ENCODE results near the gene SLC12A8.
A peak's percentile ranks its signal among the peaks of the same experiment; 100 is the strongest.

Gene SLC12A8

DNA sequence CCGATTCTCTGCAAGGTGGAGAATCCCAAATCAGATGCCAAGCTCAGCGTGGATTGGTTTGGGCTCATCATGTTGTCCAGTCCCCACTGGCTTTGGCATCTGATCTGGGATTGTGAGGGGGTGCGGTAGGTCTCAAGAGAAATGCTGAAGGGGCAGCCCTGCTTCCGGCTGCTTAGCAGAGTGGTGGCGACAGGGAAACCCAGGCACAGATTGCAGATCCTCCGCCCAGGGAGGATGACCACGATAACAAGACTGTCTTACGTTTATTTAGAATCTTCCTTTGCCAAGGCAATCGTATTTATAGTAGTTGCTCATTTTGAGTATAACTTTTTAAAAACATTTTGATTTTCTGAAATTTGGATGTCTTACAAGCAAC, 61.1 kb downstream of the SLC12A8 start:
- DNase-seq, result no peak

DNA sequence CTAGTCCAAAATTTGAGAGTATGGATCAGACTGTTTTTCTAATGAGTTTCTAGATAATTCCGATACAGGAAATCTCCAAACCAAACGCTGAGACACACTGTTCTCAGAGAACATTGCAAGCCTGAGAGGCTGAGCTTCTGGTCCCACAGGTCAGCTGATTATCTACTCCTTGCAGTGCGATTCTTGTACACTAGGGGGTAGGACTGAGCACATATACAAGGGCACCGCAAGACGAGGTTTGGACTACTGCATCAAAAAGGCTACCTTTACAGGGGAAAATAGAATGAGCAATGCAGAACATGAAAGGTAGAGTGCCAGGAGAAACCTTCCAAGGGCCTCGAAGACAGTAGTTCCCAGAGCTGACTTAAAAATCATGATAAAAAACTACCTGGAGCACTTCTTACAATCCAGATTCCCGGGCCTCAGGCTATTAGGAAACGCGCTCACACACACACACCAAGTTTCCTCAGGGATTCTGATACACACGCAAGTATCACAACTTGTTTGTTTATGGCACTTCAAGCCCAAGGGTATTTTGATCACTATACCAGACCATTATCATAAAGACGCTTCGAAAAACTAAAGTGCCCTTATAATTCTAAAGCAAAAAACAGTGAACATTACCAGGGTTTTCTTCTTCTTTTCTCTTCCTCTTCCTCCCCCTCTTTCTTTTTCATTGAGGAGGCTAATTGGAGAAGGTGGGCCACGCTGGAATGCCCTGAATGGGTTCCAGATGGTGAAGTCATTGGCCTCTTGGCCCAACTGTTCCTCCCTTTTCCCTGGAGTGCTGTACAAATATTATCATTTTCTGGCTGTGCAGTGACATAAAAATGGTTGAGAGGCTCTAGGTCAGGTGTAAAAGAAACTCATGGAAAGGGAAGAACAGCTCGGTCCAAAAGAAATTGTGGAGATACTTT, 61.8 kb downstream of the SLC12A8 start:
- DNase-seq, result no peak

- no peak for DNase-seq
Observed at GRCh38 chr3:125149462-125149861, 63.1 kb downstream of the SLC12A8 start.

DNA sequence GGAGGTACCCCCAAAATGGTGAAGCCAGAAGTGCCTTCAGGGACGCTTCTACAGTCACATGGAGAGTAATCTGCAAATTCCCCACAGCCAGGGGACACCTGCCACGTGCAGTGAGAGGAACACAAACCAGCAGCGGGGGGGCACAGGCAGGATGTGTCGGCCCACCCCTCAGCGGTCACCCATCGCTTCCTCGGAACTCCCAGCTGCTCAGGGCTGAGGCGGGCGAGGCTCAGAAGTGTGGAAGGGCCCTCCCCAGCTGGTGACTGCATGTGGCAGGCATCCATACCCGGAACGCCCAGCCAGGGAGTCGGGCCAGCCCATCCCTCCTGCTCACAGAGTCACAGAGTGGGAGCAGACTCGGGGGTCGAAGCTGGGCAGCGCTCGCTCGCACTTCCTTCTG, 63.7 kb downstream of the SLC12A8 start:
- no peak for DNase-seq

DNA sequence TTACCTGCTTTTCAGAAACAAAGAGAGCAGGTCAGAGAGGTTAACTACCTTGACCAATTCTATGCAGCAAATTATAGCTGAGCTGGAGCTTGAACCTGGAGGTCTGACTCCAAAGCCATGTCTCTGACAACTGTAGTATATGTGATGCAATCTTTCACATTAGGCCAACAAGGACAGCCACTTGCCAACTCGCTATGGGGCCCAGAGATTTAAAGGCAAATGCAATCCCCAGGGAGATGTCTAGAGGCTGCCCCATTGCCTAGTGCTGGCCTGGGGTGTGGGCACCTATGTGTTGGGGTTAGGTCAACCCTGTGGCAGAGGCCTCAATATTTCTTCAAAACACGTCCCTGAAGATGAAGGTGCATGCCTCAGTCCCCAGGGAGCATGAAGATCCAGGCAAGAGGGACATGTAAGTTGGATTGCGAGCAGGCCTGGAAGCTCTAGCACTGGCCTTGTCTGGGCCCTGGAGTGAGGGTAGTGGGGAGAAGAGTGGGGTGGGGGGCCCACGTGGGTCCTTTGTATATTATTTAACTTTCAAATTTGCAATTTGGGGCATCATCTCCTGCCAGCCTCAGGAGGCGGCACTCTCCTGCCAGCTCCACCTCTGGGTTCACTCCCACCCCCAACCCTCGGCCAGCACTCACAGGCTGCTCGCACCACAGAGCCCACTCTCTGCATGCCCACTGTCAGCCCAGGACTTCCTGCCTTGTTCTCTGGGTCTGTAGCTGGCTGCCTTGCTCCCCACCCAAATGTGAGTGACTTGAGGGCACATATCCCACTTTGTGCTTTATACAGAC, 64.3 kb downstream of the SLC12A8 start:
- DNase-seq, result no peak

- DNase-seq, result no peak
Observed at GRCh38 chr3:125147491-125147820, 65.1 kb downstream of the SLC12A8 start.

- no peak for DNase-seq
Observed at GRCh38 chr3:125146626-125147490, 65.7 kb downstream of the SLC12A8 start.

GRCh38 chr3:125145751-125146475, 66.6 kb downstream of the SLC12A8 start:
- DNase-seq, result no peak

GRCh38 chr3:125144653-125145314, 67.8 kb downstream of the SLC12A8 start:
- DNase-seq, result no peak

- DNase-seq, result no peak
Observed at GRCh38 chr3:125143982-125144652, 68.4 kb downstream of the SLC12A8 start.

DNA sequence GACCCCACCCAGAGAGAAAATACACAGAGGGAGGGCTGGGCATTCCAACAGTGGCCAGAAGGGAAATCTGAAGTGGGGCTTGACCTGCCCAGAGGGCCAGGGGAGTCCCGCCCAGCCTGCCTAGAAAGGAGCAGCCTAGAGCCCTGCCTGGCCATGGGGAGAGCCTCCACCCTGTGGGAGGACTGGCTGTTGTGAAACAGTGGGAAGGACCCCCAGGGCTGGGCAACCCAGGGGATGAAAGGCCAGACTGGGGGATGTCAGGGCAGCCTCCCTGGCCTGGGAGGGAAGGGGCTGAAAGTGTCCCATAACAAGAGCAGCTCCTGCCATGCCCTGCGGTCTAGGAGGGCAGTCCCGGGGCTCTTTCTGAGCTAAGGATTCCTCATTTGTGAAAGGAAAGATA, 69.0 kb downstream of the SLC12A8 start:
- DNase-seq, result no peak

DNA sequence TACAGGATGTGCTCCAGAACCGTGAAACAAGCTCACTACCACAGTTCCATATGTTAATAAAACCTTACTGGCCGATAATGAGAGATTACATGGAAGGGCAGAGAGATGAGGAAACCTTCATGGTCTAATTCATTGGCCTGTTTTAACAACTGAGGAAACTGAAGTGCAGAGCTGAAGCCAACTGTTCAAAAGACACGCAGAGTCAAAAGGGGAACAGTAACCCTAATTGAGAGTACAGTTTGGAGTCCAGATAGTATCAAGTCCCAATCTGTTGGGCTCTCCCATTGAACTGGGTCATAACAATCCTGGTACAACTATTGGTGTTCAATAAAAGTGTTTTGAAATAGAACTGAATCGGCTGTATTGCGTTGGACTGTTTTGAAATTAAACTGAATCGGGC, 69.6 kb downstream of the SLC12A8 start:
- DNase-seq, result no peak

- no peak for DNase-seq
Observed at GRCh38 chr3:125142420-125142778, 70.1 kb downstream of the SLC12A8 start.

DNA sequence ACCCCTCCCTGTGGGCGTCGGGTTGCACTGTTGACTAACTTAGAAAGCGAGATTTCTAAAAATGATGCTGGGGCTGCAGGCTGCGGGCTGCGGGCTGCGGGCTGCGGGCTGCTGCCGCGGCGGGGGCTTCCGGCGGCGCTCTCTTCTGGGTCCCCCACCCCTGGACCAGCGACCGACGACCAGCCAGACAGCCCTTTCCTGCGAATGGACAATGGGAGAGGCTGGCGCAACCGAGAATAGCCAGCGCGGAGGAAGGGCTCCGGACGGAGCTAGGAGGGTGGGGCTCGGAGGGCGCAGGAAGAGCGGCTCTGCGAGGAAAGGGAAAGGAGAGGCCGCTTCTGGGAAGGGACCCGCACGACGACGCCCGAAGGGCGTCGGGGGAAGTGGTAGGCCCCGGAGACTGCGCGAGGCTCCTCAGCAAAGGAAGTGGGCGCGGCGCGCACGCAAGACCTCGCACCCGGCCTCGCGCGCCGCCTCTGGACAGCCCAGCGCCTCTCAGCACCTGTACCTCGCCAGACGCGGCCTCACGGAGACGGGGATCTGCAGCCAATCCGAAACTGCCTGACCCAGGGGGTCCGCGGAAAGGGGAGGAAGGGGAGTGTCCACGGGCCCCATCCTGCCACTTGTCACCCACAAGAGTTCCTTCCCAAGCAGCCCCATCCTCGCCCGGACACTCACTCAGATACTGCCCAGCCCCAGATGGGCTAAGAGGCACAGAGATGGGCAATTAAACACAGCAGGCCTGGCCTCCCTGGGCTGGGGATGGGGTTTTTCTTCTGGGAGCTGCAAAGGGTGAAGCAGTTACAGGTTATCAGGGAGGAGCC, 70.7 kb downstream of the SLC12A8 start:
- DNase-seq, result peak in 1 of 2 donors; percentile 55

GRCh38 chr3:125140818-125141595, 71.5 kb downstream of the SLC12A8 start:
- no peak for DNase-seq

DNA sequence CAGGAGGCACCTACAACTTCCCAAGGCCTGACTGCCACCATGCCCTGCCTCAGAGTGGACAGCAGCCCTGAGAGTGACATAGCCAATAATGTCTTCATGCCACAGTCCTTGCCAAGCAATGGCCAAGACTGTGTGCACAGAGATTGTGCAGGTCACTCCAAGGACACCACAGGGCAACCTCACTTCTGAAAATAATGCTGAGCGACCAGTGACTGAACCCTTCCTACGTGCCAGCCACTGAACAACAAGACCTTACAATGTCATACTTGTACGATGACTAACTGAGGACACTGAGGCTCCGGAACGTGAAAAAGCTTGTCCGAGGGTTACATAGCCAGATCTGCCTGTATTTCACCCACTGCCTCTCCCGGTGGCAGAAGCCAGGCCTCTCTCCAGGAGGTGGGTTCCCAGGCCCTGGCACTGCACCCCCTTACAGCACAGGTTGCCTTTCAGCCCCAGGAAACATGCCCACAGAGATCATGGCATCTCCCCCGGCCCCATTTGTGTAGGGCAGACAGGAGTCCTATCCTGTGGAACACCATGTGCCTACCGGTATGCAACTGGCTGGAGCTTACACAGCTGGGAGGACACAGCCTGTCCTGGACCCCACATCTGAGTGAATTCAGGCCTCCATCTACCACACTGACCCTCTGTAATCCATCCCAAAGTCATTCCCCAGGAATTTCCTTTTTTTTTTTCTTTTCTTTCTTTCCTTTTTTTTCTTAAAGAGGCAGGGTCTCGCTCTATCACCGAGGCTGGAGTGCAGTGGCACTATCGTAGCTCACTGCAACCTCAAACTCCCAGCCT, 72.3 kb downstream of the SLC12A8 start:
- DNase-seq, result no peak

- no peak for DNase-seq
Observed at GRCh38 chr3:125139386-125139785, 73.2 kb downstream of the SLC12A8 start.

DNA sequence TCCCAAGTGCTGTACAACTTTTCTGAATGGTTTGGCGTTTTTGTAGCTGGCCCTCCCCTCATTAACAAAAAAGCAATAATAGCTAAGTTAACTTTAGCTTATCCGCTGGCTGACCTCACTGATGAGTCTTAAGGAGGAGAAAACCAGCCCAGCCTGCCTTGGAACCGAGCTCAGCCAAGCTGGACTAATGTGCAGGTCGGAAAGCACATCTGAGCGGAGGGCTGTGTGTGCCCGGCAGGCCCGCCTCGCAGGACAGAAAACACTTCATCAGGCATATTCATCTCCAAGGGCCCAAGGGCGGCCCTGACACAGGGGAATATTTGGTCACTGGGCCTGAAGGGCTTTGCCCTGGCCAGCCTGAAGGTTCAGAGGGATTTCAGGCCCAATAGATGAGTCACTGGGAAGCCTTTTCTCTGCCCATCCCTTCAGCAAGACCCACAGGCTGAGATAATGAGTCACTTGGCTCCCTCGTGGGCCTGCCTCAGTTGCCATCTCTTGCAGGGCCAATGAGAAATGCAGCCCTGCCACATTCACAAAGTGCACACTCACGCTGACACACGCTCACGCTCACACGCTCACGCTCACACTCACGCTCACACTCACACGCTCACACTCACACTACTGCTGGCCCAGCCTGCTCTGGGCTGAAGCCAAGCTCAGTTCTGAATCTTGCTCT, 75.1 kb downstream of the SLC12A8 start:
- no peak for DNase-seq

All from hippocampal formation (tissue), 2 donors.